Upper lobe of left lung (tissue), 6 donors: ENCODE measurements around the gene KRTAP10-2. TPM values are rescaled to one million over a fixed set of nuclear protein-coding genes. Genes with fewer than 3 reads are reported as not detected.

Experiments
- ATAC-seq, 2 donors: fragments of 200-7000 bp; cut with Tn5 transposase; one replicate each; pipeline ENCODE4 v1.9.1; 2022; ENCODE audit warnings: mild to moderate bottlenecking in 2 of 2, moderate library complexity in 2 of 2; ENCODE audit not compliant: low FRiP score in 2 of 2
- DNase-seq, 2 donors: peaks; one replicate each; pipeline ENCODE4 v3.0.0-alpha.2; 2019 to 2020
- H3K27ac ChIP-seq, 4 donors: fragments of 200-600 bp; sonication (generic); one replicate each; pipeline ENCODE4 v1.5.1; 2016 to 2019
- H3K27me3 ChIP-seq, 4 donors: fragments of 200-600 bp; sonication (generic); one replicate each; pipeline ENCODE4 v1.5.1; 2017 to 2019
- H3K36me3 ChIP-seq, 4 donors: fragments of 200-600 bp; sonication (generic); one replicate each; pipeline ENCODE4 v1.5.1; 2016 to 2019
- H3K4me1 ChIP-seq, 4 donors: fragments of 200-600 bp; sonication (generic); one replicate each; pipeline ENCODE4 v1.5.1; 2018 to 2019
- H3K4me3 ChIP-seq, 4 donors: fragments of 200-600 bp; sonication (generic); one replicate each; pipeline ENCODE4 v1.5.1; 2017 to 2019; ENCODE audit warnings: mild to moderate bottlenecking in 2 of 4, moderate library complexity in 1 of 4
- H3K9me3 ChIP-seq, 4 donors: fragments of 200-600 bp; sonication (generic); one replicate each; pipeline ENCODE4 v1.5.1; 2018 to 2019
- CTCF ChIP-seq, 6 experiments: fragments of 450-650 bp in 4 of 6; fragments of 200-600 bp in 2 of 6; sonication (generic) in 2 of 6; IDR thresholded peaks; one replicate each; pipeline ENCODE4 v1.5.1; 2016 to 2019; ENCODE audit warnings: antibody characterized with exemption in 6 of 6
- EP300 ChIP-seq, 4 donors: sonication (generic); formaldehyde crosslinking; IDR thresholded peaks; one replicate each; pipeline ENCODE4 v1.5.1; 2017; ENCODE audit warnings: antibody characterized with exemption in 4 of 4, control low read depth in 2 of 4
- POLR2A ChIP-seq, 4 donors: fragments of 450-650 bp; IDR thresholded peaks; one replicate each; pipeline ENCODE4 v1.5.1; 2016 to 2017; ENCODE audit warnings: antibody characterized with exemption in 4 of 4, mild to moderate bottlenecking in 2 of 4
- POLR2AphosphoS5 ChIP-seq, 2 donors: sonication (generic); formaldehyde crosslinking; IDR thresholded peaks; one replicate each; pipeline ENCODE4 v1.5.1; 2017; ENCODE audit warnings: antibody characterized with exemption in 2 of 2
- WGBS, 2 donors: methylation state at CpG; one replicate each; pipeline ENCODE4 v1.1.5; 2017 to 2018; 5-methylcytosine and 5-hydroxymethylcytosine counted together
- total RNA-seq, 6 donors: library from RNA; depleted of rRNA in 4 of 6; stranded (reverse); fragments of >200 nt in 4 of 6; gene quantifications; one replicate each; pipeline versions ENCODE4 v1.1.0 to v1.2.1, GENCODE V29; 2016 to 2021
- donor health status: DM: no; HTN: no; CAD: no; lungs with moderate emphysema.
- donor health status: DM: no; HTN: yes; CAD: no; lungs with severe emphysema.

KRTAP10-2 gene
- total RNA-seq, 6 donors from 2014 or later, result not detected

- Histone ChIP-seq H3K4me1 (no peaks in the 10 kb centered on the region), H3K4me3 (no peak overlapping the region), H3K9me3 (no peaks in the 10 kb centered on the region), H3K36me3 (no peaks in the 10 kb centered on the region), H3K27me3 (peaks cover 0 to 7% (median 0%) of the 10 kb centered on the region in 4 donors), H3K27ac (no peak overlapping the region)
- TF ChIP-seq POLR2AphosphoS5 (IDR thresholded peaks at IDR 0.05), result no peak
- no peak for TF ChIP-seq CTCF (IDR thresholded peaks at IDR 0.05)
- no peak for TF ChIP-seq POLR2A (IDR thresholded peaks at IDR 0.05)
- no peak for TF ChIP-seq EP300 (IDR thresholded peaks at IDR 0.05)
- ATAC-seq (no peak), DNase-seq (peak in 1 of 2 donors; percentile 10)
- WGBS, 2 donors, result 84 to 87% methylated on average over 21 to 30 of the region's 31 CpGs
Measured at GRCh38 chr21:44520326-44521300, 30.7 kb downstream of the KRTAP10-2 start.

GRCh38 chr21:44519346-44520325, 31.7 kb downstream of the KRTAP10-2 start:
- Histone ChIP-seq H3K4me3 (no peak overlapping the region), H3K9me3 (no peaks in the 10 kb centered on the region), H3K27me3 (peaks cover 0 to 7% (median 0%) of the 10 kb centered on the region in 4 donors), H3K4me1 (no peaks in the 10 kb centered on the region), H3K27ac (no peak overlapping the region), H3K36me3 (no peaks in the 10 kb centered on the region)
- TF ChIP-seq CTCF (IDR thresholded peaks at IDR 0.05), result no peak
- no peak for TF ChIP-seq POLR2A (IDR thresholded peaks at IDR 0.05)
- TF ChIP-seq EP300 (IDR thresholded peaks at IDR 0.05), result no peak
- no peak for TF ChIP-seq POLR2AphosphoS5 (IDR thresholded peaks at IDR 0.05)
- ATAC-seq (no peak), DNase-seq (no peak)
- WGBS, 2 donors, result 87 to 94% methylated on average over 16 to 28 of the region's 28 CpGs

DNA sequence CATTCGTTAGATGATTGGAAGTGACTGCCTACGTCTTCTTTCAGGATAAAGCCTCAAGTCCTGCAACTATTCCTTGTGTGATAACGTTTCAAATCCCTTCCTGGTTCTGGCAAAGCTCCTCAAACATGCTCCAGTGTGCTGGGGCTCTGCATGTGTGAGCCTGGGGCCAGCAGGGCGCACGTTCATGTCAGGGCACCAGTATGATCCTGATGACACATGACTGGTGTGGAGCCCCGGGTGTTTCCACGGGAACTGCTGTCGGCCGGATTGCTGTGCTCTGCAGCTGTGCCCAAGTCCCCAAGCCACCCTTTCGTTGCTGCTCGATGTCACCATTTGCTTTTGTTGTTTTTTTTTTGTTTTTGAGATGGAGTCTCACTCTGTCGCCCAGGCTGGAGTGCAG, 32.6 kb downstream of the KRTAP10-2 start:
- H3K36me3 ChIP-seq, result no peaks in the 10 kb centered on the region
- H3K9me3 ChIP-seq, result no peaks in the 10 kb centered on the region
- DNase-seq (no peak), ATAC-seq (no peak)
- TF ChIP-seq POLR2A (IDR thresholded peaks at IDR 0.05), result no peak
- TF ChIP-seq POLR2AphosphoS5 (IDR thresholded peaks at IDR 0.05), result no peak
- TF ChIP-seq EP300 (IDR thresholded peaks at IDR 0.05), result no peak
- H3K27me3 ChIP-seq, result peaks cover 0 to 7% (median 0%) of the 10 kb centered on the region in 4 donors
- no peaks in the 10 kb centered on the region for H3K4me1 ChIP-seq
- no peak overlapping the region for H3K4me3 ChIP-seq
- no peak overlapping the region for H3K27ac ChIP-seq
- WGBS, 2 donors, result 75 to 90% methylated on average over 9 to 12 of the region's 12 CpGs

- WGBS, 2 donors, result 78 to 96% methylated on average over 9 to 15 of the region's 15 CpGs
- ATAC-seq, result no peak
- peaks cover 0 to 7% (median 0%) of the 10 kb centered on the region in 4 donors for H3K27me3 ChIP-seq
Measured at GRCh38 chr21:44517175-44517899, 34.0 kb downstream of the KRTAP10-2 start.

More at GRCh38 chr21:44517175-44517899, 34.0 kb downstream of the KRTAP10-2 start:
- H3K27ac ChIP-seq, result no peak overlapping the region
- DNase-seq, result no peak
- H3K9me3 ChIP-seq, result no peaks in the 10 kb centered on the region
- TF ChIP-seq CTCF (IDR thresholded peaks at IDR 0.05), result no peak
- TF ChIP-seq POLR2A (IDR thresholded peaks at IDR 0.05), result no peak
- TF ChIP-seq EP300 (IDR thresholded peaks at IDR 0.05), result no peak
- no peak for TF ChIP-seq POLR2AphosphoS5 (IDR thresholded peaks at IDR 0.05)
- H3K4me3 ChIP-seq, result no peak overlapping the region
- no peaks in the 10 kb centered on the region for H3K36me3 ChIP-seq
- no peaks in the 10 kb centered on the region for H3K4me1 ChIP-seq
